Common myeloid progenitor, CD34-positive (primary cell): Measurements from ENCODE around the gene BHLHE40.
A peak's percentile ranks its signal among the peaks of the same experiment; 100 is the strongest.

Experiments used
- CTCF ChIA-PET: fragments of 350-600 bp; sonication (Branson Sonifier 250); formaldehyde crosslinking; loops from one replicate; lab custom pipeline; 2021; ENCODE audit warnings: antibody characterized with exemption; lab: Charles Lee
- POLR2A ChIA-PET: fragments of 350-600 bp; sonication (Branson Sonifier 250); formaldehyde crosslinking; loops from one replicate; lab custom pipeline; 2021; ENCODE audit warnings: antibody characterized with exemption; lab: Charles Lee
- DNase-seq, 3 donors: peaks; one replicate each; pipeline versions ENCODE4 v3.0.0 to v3.0.0-alpha.2; 2013
- H3K27ac ChIP-seq, 2 experiments: 1 replicate in 1 of 2; 2 replicates in 1 of 2; pipeline ENCODE4 v1.7.0; 2013; ENCODE audit warnings: inconsistent platforms in 2 of 2, low read length in 2 of 2, mild to moderate bottlenecking in 2 of 2, low read depth in 1 of 2, moderate library complexity in 1 of 2; ENCODE audit not compliant: severe bottlenecking in 2 of 2, insufficient read depth in 1 of 2, poor library complexity in 1 of 2
- H3K27me3 ChIP-seq, 5 experiments: replicated peaks in 2 of 5; 1 replicate in 3 of 5; 2 replicates in 2 of 5; pipeline versions ENCODE4 v1.6.1 to v1.7.0; 2013; ENCODE audit warnings: low read length in 4 of 5, mild to moderate bottlenecking in 2 of 5, moderate library complexity in 2 of 5, inconsistent platforms in 1 of 5; ENCODE audit not compliant: insufficient read depth in 5 of 5, control insufficient read depth in 4 of 5
- H3K36me3 ChIP-seq, 4 experiments: 1 replicate in 2 of 4; 2 replicates in 2 of 4; pipeline versions ENCODE4 v1.6.1 to v1.7.0; 2013; ENCODE audit warnings: low read length in 3 of 4, control low read depth in 1 of 4, mild to moderate bottlenecking in 1 of 4; ENCODE audit not compliant: control insufficient read depth in 4 of 4, insufficient read depth in 4 of 4
- H3K4me1 ChIP-seq, 4 experiments: 1 replicate in 3 of 4; 2 replicates in 1 of 4; pipeline versions ENCODE4 v1.6.1 to v1.7.1; 2013; ENCODE audit warnings: low read length in 3 of 4, mild to moderate bottlenecking in 3 of 4, control low read depth in 1 of 4, inconsistent platforms in 1 of 4, moderate library complexity in 1 of 4; ENCODE audit not compliant: control insufficient read depth in 4 of 4, insufficient read depth in 4 of 4; ENCODE audit errors: control extremely low read depth in 1 of 4
- H3K4me3 ChIP-seq, 7 experiments: 1 replicate in 4 of 7; 2 replicates in 3 of 7; pipeline versions ENCODE4 v1.5.1 to v1.7.0; 2013; ENCODE audit warnings: mild to moderate bottlenecking in 7 of 7, low read length in 6 of 7, moderate library complexity in 6 of 7, inconsistent platforms in 2 of 7, low read depth in 2 of 7, control low read depth in 1 of 7; ENCODE audit not compliant: insufficient read depth in 4 of 7, control insufficient read depth in 1 of 7; ENCODE audit errors: extremely low read depth in 1 of 7
- H3K9me3 ChIP-seq, 5 experiments: 1 replicate in 4 of 5; 2 replicates in 1 of 5; pipeline versions ENCODE4 v1.6.1 to v1.7.1; 2013; ENCODE audit warnings: low read length in 4 of 5, mild to moderate bottlenecking in 2 of 5, inconsistent platforms in 1 of 5, low read depth in 1 of 5, moderate library complexity in 1 of 5; ENCODE audit not compliant: control insufficient read depth in 4 of 5, insufficient read depth in 2 of 5; ENCODE audit errors: control extremely low read depth in 1 of 5
- WGBS: methylation state at CpG from one replicate; pipeline ENCODE4 v1.1.5; 2013; ENCODE audit not compliant: insufficient coverage; 5-methylcytosine and 5-hydroxymethylcytosine counted together

The BHLHE40 gene

DNA sequence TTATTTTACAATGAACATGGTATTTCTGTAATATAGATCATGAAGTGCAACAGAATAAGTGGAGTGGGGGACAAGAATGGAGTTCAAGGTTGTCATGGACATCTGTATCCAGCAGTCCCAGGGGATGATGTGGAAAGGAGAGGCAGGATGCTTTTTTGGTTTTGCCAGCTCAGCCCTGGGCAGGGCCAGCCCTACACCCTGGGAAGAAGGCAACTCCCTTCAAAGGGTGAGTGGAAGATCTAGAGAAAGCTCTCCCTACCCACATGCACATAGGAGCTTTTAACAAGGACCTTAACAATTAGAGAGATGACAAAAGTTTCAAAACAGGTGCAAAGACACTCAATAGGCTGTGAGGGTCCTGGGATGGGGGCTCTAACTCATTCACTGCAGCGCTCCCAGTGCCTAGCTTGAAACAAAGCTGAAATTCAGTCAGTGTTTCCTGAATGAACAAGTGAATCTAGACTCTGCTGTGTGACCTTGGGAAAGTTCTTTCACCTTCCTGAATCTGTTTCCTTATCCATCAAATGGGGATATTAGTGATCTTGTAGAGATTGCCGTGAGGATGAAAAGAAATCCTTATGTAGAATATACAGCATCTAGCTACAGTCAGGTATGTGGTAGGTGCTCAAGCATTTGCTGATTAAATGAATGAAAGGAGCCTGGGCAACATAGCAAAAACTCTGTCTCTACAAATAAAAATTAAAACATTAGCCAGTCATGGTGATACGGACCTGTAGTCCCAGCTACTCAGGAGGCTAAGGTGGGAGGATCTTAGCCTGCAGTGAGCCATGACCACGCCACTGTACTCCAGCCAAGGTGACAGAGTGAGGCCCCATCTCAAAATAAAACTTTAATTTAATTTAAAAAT, 14.3 kb downstream of the BHLHE40 start:
- POLR2A ChIA-PET, result interaction anchor here (0.5 kb wide), 1 partner anchor 260 kb away, joined by 3 read pairs; no protein-coding TSS in a partner anchor
- Histone ChIP-seq H3K27me3 (no peaks in the 10 kb centered on the region), H3K36me3 (no peaks in the 10 kb centered on the region), H3K4me3 (no peak overlapping the region), H3K9me3 (no peaks in the 10 kb centered on the region), H3K4me1 (peaks cover 0 to 30% (median 7%) of the 10 kb centered on the region in 4 experiments), H3K27ac (no peak overlapping the region)
- WGBS, result 100% methylated on average over 2 of the region's 4 CpGs
- CTCF ChIA-PET, result interaction anchor here (0.9 to 2.6 kb wide), 10 partner anchors 9 to 251 kb away, joined by 3 to 24 read pairs (median 4); partner anchors contain the start of gene BHLHE40
- DNase-seq, result no peak

DNA sequence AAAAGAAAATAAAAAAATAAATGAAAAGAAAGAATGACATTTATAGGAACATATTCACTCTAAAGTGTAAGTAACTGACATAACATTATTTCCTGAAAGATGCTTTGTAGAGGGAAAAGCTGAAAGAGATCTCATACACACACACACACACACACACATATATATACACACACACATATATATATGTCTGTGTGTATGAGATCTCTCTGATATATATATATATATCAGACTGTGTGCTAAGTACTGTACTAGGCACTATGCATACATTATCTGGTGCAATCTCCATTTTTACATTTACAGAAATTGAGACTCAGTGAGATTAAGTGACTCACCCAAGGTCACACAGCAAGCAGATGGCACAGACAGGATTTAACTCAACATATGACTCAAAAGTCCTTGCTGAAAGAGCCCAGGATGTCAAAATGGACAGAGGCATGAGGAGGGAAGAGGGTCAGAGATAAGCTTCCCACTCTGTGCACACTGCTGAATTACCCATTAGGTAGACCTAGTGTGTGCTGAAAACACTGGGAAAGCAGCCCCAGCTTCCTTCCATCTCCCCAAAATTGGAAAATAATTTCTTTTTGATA, 15.0 kb downstream of the BHLHE40 start:
- DNase-seq, result no peak
- CTCF ChIA-PET, result interaction anchor here (1.1 to 2.6 kb wide), 10 partner anchors 8 to 273 kb away, joined by 3 to 24 read pairs (median 5); partner anchors contain the start of gene BHLHE40
- POLR2A ChIA-PET, result interaction anchor here (0.5 kb wide), 1 partner anchor 260 kb away, joined by 3 read pairs; no protein-coding TSS in a partner anchor
- no peak overlapping the region for H3K4me3 ChIP-seq
- no peaks in the 10 kb centered on the region for H3K27me3 ChIP-seq
- H3K27ac ChIP-seq, result peak overlapping the region in 1 of 2 experiments; percentile 62
- no peaks in the 10 kb centered on the region for H3K9me3 ChIP-seq
- peaks cover 0 to 25% (median 7%) of the 10 kb centered on the region in 4 experiments for H3K4me1 ChIP-seq
- no peaks in the 10 kb centered on the region for H3K36me3 ChIP-seq

DNA sequence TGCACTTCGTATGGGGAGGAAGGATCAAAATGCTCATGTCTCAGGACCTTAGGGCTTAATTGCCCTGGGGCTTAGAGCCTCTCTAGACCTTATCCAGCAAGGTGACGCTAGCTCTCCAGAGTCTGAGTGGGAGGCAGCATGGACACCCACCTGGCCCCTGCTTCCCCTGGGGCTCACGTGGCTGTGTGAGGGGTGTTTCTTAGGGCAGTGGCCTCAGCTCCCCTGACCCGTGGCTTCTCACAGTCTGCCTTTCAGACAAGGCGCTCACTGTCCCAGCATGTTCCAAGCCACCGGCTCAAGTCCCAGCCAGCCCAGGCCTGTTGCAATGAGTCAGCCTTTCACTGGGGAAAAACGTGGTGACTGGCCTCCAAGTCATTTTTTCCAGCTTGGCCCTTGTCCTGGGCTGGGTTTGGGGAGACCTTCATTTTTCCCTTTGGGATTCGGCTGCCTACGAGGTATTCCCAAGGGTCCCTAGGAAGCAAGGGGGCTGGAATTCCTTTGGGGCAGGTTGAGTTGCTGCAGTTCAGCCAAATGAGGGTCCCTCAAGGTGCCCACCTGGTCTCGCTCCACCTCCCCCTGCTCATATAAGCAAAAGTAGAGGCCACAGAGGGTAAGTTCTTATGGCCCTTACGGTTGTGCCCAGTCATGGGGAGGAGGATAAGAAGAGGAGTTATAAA, 15.7 kb downstream of the BHLHE40 start:
- CTCF ChIA-PET, result interaction anchor here (1.2 to 2.6 kb wide), 8 partner anchors 10 to 274 kb away, joined by 3 to 24 read pairs (median 5); no protein-coding TSS in a partner anchor
- no peak for DNase-seq
- Histone ChIP-seq H3K27ac (peak overlapping the region in 1 of 2 experiments; percentile 62), H3K27me3 (no peaks in the 10 kb centered on the region), H3K36me3 (no peaks in the 10 kb centered on the region), H3K4me1 (peaks cover 0 to 26% (median 6%) of the 10 kb centered on the region in 4 experiments), H3K9me3 (no peaks in the 10 kb centered on the region), H3K4me3 (no peak overlapping the region)
- POLR2A ChIA-PET, result interaction anchor here (0.6 kb wide), 1 partner anchor 297 kb away, joined by 4 read pairs; no protein-coding TSS in a partner anchor
- WGBS, result 86% methylated on average over 8 of the region's 11 CpGs

DNA sequence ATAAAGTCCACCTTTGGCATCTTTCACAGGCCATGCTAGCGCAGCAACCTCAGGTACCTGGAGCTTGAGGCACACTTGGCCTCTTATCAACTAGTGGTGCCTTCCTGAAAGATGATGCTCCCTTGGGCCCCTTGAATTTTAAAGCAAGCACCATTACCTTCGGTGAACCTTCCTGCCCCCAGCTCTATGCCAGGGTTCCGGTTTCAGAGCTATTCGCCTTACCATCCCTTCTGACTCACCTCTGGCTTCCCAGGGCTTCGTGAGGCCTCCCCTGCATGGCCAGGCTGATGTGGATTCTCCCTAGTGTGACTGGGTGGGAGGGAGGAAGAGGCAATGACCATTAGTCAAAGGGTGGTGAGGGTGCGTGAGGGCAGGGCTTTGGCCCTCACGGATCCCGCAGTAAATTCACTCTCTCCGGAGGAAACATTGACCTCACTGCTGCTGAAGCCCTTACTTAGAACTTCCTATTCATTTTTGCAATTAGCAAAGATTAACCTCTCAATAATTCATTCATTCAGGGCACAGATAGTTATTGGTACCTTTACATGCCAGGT, 16.3 kb downstream of the BHLHE40 start:
- H3K27me3 ChIP-seq, result no peaks in the 10 kb centered on the region
- no peaks in the 10 kb centered on the region for H3K9me3 ChIP-seq
- WGBS, result 88% methylated on average over 5 of the region's 9 CpGs
- DNase-seq, result no peak
- H3K4me3 ChIP-seq, result no peak overlapping the region
- ChIA-PET CTCF (interaction anchor here (1.2 to 2.6 kb wide), 7 partner anchors 9 to 275 kb away, joined by 3 to 24 read pairs (median 5); no protein-coding TSS in a partner anchor), POLR2A (interaction anchor here (0.6 kb wide), 1 partner anchor 298 kb away, joined by 4 read pairs; no protein-coding TSS in a partner anchor)
- peaks cover 0 to 27% (median 8%) of the 10 kb centered on the region in 4 experiments for H3K4me1 ChIP-seq
- H3K36me3 ChIP-seq, result no peaks in the 10 kb centered on the region
- peak overlapping the region in 1 of 2 experiments; percentile 62 for H3K27ac ChIP-seq

DNA sequence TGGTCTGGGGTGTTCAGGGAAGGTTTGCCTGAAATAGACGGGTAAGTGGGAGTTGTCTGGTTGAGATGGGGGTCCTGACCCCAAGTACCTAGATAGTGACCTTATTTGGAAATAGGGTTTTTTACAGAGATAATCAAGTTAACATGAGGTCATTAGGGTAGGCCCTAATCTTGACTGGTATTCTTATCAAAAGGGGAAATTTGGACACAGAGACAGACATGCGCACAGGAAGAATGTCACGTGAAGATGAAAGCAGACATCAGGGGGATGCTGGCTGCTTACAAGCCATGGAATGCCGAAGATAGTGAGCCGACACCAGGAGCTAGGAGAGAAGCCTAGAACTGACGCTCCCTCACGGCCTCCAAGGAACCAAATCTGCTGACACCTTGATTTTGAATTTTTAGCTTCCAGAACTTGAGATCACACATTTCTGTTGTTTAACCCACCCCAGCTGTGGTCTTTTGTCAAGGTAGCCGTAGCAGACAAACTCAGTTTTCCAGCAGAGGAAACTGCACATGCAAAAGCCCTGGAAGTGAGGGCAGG, 17.1 kb downstream of the BHLHE40 start:
- H3K4me1 ChIP-seq, result peaks cover 0 to 34% (median 10%) of the 10 kb centered on the region in 4 experiments
- 95% methylated on average over 8 of the region's 8 CpGs for WGBS
- H3K27me3 ChIP-seq, result no peaks in the 10 kb centered on the region
- H3K27ac ChIP-seq, result peak overlapping the region in 1 of 2 experiments; percentile 54
- POLR2A ChIA-PET, result no interaction called here
- no peaks in the 10 kb centered on the region for H3K9me3 ChIP-seq
- CTCF ChIA-PET, result interaction anchor here (13.3 kb wide), 1 partner anchor 12 kb away, joined by 135 read pairs; the partner anchor contains the start of gene BHLHE40
- H3K36me3 ChIP-seq, result no peaks in the 10 kb centered on the region
- DNase-seq, result no peak
- no peak overlapping the region for H3K4me3 ChIP-seq

DNA sequence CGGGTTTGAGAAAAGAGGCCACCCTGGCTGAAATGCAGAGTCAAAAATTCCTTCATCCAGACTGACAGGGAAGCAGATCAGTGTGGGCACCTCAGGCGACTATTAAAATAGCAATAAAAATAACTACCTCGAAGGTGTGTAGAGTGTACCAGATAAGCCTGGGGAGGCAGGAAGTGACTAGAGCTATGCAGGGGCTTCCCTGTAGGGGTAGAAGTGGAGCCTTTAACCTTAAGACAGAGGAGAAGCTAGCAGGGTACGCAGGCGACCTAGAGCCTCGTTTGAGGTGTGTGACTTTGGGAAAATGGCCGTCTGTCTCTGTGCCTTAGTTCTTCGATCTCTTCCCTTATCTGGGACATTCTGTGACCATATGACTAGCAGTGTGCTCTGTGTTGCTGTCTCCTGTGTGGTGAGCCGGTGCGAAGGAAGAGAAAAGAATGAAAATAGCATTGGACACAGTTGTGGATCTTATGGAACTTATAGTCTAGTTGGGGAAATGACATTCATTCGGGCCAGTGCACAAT, 17.6 kb downstream of the BHLHE40 start:
- peak overlapping the region in 1 of 2 experiments; percentile 54 for H3K27ac ChIP-seq
- no peak overlapping the region for H3K4me3 ChIP-seq
- POLR2A ChIA-PET, result no interaction called here
- H3K9me3 ChIP-seq, result no peaks in the 10 kb centered on the region
- no peaks in the 10 kb centered on the region for H3K36me3 ChIP-seq
- peaks cover under 1 to 39% (median 14%) of the 10 kb centered on the region in 4 experiments for H3K4me1 ChIP-seq
- WGBS, result 87% methylated on average over 9 of the region's 11 CpGs
- no peaks in the 10 kb centered on the region for H3K27me3 ChIP-seq
- CTCF ChIA-PET, result interaction anchor here (13.3 kb wide), 1 partner anchor 13 kb away, joined by 135 read pairs; the partner anchor contains the start of gene BHLHE40
- DNase-seq, result no peak
